Left kidney (tissue), 2 donors: Measurements from ENCODE around the gene CUL9. TPM values are rescaled to one million over a fixed set of nuclear protein-coding genes. Genes with fewer than 3 reads are reported as not detected.
A peak's percentile ranks its signal among the peaks of the same experiment; 100 is the strongest.

Source experiments
- DNase-seq: peaks from one replicate; pipeline ENCODE4 v3.0.0-alpha.2; 2013
- polyA plus RNA-seq: library from polyadenylated mRNA; unstranded; fragments of 120-200 nt; gene quantifications from one replicate; pipeline ENCODE4 v1.2.1, GENCODE V29; 2013; ENCODE audit not compliant: insufficient read length

CUL9 gene
- polyA plus RNA-seq, 1 donor: 44.3 TPM

DNA sequence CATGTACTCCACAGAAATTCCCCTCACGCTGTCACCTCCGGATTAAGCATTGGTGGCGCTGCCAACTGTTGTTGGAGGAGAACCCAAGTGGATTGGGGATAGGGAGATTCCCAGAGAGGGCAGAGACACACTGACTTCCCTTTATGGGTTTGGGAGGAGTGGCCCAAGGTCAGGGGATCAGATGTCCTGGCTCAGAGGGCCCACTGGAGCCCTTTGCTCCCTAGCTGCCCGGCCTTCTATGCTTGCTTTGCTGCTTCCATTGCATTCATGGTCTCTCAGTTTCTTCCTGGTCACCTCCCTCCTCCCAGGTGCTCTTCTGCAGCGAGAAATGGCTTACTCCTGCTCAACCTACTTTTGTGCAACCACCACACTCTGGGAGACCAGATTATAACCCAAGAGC is 14.3 kb downstream of the CUL9 start:
- DNase-seq: no peak

DNA sequence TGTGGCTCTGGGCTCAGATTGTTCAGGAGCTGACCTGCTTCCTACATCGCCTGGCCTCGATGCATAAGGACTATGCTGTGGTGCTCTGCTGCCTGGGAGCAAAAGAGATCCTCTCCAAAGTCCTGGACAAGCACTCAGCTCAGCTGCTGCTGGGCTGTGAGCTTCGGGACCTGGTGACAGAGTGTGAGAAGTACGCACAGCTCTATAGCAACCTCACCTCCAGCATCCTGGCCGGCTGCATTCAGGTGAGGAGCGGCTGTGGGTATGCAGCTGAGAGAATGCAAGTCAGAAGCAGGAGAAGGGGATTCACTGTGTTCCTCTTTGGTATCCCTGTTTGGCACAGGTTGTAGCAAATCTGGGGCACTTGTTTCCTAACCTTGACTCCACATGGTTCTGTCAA is 17.9 kb downstream of the CUL9 start:
- no peak for DNase-seq

DNA sequence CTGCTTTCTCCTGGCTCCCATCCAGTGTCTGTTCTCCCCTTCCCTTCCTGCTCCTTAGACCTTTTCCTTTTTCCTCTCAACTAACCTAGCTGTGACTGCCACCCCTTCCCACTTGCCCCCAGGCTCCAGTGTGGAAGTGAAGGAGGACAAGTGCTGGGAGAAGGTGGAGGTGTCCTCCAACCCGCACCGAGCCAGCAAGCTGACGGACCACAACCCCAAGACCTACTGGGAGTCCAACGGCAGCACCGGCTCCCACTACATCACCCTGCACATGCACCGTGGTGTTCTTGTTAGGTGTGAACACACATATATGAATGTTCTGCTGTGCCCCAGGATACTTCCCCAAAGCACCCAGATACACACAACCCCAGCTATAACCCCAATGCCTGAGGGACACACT is 18.5 kb downstream of the CUL9 start:
- DNase-seq: no peak

DNA sequence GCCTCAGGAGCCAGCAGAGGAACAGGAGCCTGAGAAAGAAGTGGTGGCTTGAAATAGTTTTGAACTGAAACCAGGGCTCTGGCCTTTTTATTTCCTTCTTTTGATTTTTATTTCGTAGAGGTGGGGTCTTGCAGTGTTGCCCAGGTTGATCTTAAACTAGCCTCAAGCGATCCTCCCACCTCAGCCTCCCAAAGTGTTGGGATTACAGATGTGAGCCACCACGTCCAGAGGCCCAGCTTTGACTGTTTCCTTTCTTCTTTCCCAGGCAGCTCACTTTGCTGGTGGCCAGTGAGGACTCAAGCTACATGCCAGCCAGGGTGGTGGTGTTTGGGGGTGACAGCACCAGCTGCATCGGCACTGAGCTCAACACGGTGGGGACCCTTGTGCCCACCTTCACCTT is 20.5 kb downstream of the CUL9 start:
- no peak for DNase-seq

DNA sequence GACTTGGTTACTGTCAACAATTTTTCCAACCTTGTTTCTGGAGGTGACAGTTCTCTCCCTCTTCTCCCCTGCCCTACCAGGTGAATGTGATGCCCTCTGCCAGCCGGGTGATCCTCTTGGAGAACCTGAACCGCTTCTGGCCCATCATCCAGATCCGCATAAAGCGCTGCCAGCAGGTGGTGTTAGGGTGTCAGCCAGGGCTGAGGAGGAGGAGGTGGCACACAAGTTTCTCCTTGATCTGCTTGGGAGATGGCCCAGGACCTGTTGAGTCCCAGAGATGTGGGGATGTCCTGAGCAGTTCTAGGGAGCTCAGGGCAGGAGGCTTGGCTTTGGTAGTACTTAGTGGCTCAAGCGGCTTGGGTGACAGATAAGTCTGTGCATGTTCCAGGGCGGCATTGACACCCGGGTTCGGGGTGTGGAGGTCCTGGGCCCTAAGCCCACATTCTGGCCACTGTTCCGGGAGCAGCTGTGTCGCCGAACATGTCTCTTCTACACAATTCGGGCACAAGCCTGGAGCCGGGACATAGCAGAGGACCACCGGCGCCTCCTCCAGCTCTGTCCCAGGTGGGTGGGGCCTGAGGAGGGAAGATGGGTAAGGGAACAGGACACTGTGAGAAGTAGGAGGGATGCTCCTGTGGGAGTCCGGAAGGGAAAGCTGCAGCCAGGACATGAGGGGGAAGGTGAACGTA is 21.2 kb downstream of the CUL9 start:
- DNase-seq: no peak

DNA sequence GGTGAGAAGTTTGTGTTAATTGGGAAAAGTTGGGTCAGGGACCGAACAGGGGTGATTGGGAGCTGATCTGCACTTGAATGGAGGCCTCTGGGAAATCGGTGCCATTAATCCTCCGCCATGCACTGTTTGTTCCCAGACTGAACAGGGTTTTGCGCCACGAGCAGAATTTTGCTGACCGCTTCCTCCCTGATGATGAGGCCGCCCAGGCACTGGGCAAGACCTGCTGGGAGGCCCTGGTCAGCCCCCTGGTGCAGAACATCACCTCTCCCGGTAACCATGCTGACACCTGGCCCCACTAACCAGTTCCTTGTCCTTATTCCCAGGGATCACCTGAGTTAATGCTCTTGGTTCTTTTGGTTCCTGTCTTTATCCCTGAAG is 21.7 kb downstream of the CUL9 start:
- no peak for DNase-seq

DNA sequence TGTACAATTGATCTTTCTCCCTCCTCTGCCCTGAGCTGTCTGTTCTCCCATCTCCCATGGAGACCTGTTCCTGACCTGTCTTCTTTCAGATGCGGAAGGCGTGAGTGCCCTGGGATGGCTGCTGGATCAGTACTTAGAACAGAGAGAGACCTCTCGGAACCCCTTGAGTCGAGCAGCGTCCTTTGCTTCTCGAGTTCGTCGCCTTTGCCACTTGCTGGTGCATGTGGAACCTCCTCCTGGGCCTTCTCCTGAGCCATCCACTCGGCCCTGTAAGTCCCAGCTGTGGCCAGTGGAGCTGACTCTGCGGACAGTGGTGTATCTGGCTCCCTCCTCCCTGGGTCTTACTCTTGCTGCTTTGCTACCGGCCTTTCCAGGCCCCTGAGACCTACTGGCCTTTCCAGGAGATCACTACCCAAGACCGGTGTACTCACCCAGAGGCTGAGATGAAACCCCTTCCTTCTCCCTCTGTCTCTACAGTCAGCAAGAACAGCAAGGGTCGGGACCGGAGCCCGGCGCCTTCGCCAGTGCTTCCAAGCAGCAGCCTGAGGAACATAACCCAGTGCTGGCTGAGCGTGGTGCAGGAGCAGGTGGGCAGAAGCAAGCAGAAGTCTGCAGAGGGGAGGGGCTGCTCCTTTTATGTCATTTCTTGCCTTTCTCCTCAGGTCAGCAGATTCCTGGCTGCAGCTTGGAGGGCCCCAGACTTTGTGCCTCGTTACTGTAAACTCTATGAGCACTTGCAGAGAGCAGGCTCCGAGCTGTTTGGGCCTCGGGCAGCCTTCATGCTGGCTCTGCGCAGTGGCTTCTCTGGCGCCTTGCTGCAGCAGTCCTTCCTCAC is 22.5 kb downstream of the CUL9 start:
- DNase-seq: no peak

DNA sequence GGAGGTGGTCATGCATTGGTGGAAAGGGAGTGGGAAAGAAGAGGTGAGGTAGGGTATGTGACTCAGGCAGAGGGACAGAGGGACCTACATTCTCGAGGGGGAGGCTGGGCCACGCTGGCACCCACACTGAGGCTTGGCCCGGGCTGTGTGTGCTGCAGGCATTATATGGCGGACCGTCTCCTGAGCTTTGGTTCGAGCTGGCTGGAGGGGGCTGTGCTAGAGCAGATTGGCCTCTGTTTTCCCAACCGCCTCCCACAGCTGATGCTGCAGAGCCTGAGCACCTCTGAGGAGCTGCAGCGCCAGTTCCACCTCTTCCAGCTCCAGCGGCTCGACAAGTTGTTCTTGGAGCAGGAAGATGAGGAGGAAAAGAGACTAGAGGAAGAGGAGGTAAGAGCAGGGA is 23.9 kb downstream of the CUL9 start:
- DNase-seq: no peak

DNA sequence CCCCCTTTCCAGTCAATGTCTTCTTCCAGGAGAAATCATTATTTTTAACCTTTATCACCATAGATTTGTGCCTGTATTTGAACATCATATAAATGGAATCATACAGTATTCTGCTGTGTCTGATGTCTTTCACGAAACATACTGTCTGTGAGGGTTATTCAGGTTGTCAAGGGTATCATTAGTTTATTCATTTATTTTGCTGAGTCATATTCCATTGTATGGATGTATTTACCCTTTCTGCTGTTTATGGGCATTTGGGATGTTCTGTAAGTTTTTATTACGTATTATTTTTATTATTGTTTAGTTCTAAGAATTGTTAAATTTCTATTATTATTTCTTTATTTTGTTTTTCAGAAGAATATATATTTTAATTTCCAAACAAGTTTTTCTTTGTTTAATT is 25.3 kb downstream of the CUL9 start:
- DNase-seq: no peak

DNA sequence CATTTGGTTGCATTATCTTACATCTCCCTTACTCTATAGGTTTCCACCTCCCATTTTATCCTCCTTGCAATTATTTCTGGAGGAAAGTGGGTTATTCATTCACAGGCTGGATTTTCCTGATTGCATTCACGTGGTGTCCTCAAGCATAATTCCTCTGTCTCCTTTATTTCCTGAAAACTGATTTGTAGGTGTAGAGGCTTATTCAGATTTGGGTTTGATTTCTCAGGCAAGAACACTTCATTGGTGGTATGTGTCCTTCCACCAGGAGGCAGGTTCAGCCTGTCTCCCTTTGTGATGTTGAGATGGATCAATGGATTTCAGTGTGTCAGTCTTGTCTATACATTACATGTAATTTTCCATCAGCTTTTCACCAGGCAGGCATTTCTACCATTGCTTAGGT is 30.0 kb downstream of the CUL9 start:
- DNase-seq: peak; percentile 11

DNA sequence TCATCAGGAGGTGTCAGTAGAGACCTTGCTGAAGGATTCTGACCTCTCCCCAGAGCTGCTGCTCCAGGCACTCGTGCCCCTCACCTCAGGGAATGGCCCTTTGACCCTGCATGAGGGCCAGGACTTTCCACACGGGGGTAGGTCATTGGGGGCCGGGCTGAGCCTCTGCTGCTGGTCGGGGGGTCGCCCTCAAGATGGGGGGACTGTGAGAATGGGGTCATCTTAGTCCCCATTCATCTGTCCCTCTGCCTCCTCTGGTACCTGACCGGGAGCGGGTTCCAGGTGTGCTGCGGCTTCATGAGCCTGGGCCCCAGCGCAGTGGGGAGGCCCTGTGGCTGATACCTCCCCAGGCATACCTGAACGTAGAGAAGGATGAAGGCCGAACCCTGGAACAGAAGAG is 31.4 kb downstream of the CUL9 start:
- DNase-seq: no peak

DNA sequence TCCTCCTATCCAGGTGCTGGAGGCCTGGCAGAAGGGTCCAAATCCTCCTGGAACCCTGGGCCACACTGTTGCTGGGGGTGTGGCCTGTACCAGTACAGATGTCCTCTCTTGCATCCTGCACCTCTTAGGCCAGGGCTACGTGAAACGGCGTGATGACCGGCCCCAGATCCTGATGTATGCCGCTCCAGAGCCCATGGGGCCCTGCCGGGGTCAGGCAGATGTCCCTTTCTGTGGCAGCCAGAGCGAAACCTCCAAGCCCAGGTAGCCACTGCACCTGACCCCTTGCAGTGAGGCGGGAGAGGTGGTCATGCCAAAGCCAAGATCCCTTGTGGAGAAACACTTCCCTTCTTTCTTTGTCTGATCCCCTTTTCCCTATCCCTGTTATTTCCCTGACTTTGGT is 33.1 kb downstream of the CUL9 start:
- DNase-seq: no peak

DNA sequence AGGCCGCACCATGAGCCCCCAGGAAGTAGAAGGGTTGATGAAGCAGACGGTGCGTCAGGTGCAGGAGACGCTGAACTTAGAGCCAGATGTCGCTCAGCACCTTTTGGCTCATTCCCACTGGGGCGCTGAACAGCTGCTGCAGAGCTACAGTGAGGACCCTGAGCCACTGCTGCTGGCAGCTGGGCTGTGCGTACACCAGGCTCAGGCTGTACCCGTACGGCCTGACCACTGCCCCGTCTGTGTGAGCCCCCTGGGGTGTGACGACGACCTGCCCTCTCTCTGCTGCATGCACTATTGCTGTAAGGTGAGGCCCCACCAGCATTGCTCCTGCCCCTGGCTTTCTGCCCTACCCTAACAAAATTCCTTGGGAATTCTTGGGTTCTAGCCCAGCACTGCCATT is 34.2 kb downstream of the CUL9 start:
- DNase-seq: no peak

DNA sequence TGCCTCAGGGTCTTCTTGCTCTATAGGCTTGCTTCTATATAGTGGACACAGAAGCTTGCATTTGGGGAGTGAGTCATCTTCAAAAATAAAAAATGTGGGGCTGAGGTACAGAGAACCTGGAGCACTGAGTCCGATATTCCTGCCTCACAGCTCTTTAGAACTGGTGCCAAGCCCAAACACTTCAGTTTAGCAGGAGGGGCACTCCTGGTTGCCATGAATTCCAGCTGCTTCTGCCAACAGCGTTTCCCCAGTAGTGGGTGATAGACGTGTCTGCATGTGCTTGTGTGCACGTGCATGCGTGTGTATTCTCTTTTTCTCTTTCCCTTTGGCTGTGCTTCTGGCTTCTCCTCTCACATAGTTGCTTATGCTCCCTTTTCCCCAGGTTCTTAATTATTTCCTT is 35.4 kb downstream of the CUL9 start:
- no peak for DNase-seq

DNA sequence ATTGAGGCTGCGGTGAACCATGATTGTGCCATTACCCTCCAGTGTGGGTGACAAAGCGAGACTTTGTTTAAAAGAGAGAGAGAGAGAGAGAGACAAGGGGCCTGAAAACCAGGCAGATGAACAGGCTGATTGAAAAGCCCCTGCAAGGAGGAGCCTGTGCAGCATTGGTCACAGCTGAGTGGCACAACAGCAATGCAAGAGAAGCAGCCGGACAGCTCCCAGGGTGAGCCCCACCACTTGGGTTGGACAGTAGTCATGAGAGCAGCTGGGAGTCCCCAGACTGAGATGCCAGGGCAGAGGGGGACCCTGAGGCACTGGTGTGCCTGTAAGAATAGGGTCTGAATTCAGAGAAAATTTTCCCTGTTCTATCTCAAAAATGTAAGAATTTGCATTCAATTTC is 37.1 kb downstream of the CUL9 start:
- DNase-seq: no peak

DNA sequence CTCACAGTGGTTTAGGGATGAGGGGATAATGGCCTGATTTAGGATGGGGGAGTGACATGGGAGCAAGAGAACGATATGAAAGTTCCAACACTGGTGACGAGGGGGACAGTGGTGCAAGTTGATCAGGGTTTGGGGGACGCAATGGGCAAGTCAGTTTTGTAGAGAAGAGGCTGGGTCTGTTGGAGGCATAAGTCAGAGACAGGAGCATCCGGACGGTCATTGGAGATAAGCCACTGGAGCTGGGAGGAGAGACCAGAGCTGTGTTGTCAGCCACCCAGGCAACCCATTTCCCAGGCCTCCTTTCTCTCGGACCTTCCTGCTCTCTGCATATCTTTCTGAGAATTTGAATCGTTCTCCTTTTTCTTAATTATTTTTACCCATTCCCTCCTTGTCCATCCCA is 37.8 kb downstream of the CUL9 start:
- no peak for DNase-seq

DNA sequence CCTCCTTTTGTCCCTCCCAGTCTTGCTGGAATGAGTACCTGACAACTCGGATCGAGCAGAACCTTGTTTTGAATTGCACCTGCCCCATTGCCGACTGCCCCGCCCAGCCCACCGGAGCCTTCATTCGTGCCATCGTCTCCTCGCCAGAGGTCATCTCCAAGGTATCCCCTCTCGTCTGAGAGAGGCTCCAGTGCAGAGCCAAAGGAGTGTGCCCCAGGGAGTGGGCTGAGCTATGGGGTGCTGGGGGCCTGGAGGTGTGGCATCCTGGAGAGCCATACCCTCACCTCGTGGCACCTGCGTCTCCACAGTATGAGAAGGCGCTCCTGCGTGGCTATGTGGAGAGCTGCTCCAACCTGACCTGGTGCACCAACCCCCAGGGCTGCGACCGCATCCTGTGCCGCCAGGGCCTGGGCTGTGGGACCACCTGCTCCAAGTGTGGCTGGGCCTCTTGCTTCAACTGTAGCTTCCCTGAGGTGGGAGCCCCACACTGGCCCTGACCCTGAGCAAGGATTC is 38.5 kb downstream of the CUL9 start:
- DNase-seq: no peak

DNA sequence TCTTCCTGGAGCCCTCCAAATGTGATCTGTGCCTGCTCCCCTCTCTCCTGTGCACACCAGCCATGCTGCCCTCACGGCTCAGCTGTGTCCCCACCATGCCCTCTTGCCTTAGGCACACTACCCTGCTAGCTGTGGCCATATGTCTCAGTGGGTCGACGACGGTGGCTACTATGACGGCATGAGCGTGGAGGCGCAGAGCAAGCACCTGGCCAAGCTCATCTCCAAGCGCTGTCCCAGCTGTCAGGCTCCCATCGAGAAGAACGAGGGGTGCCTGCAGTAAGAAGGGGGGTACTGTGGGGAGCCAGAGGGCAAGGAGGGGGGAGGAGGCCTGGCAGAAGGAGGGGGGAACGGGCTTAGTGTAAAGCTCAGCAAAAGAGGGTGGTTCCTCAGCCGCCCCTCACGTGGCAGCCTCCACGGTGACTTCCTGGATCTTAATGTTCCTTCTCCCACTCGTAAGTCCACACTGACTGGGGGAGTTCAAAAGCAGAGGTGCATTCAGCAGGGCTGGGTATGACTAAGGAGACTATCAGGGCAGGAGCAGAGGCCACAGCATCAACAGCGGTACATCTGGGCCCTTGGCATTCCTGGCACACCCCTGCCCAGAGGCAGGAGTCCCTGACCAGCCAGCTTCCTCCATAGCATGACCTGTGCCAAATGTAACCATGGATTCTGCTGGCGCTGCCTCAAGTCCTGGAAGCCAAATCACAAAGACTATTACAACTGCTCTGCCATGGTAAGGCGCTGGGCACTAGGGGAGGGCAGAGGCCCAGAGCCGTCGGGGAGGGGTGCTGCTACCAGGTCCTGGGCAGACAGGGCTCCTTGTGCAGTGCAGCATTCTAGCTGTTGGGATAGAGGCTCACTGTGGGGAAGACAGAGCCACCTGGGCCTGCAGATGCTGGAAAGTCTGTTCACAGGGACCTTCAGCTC is 39.3 kb downstream of the CUL9 start:
- DNase-seq: no peak

DNA sequence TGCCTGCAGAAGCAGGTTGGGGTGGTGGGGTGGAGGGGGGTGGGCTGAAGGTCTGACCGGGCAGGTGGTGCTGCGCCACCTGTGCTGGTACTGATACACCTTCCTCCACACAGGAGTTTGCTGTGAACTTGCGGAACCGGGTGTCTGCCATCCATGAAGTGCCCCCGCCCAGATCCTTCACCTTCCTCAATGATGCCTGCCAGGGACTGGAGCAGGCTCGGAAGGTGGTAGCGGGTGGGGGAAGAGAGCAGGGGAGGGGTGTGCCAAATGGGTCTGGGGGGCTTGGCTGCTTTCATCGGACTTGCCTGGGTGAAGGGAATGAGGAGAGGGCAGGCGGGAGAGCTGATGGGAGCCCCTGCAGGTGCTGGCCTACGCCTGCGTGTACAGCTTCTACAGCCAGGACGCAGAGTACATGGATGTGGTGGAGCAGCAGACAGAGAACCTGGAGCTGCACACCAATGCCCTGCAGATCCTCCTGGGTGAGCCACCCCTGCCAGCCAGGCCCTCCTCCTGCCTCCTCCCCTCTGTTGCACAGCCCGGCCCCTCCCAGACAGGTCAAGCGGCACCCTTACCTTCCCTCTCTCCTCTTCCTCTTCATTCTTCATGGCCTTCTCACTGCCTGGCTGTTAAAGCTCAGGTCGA is 40.5 kb downstream of the CUL9 start:
- no peak for DNase-seq

DNA sequence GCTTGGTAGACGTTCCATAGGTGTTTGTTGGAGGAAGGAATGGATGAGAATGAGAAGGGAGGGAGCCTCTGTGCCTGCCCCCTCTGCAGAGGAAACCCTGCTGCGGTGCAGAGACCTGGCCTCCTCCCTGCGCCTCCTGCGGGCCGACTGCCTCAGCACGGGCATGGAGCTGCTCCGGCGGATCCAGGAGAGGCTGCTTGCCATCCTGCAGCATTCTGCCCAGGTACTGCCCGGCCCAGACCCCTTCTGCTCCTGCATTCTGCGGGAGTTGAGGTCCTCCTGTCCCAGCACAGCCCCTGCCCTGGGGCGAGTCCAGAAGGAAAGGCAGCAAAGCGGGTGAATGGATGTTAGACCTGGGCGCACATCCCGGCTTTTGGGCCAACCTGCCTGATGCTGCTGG is 41.2 kb downstream of the CUL9 start:
- DNase-seq: no peak

DNA sequence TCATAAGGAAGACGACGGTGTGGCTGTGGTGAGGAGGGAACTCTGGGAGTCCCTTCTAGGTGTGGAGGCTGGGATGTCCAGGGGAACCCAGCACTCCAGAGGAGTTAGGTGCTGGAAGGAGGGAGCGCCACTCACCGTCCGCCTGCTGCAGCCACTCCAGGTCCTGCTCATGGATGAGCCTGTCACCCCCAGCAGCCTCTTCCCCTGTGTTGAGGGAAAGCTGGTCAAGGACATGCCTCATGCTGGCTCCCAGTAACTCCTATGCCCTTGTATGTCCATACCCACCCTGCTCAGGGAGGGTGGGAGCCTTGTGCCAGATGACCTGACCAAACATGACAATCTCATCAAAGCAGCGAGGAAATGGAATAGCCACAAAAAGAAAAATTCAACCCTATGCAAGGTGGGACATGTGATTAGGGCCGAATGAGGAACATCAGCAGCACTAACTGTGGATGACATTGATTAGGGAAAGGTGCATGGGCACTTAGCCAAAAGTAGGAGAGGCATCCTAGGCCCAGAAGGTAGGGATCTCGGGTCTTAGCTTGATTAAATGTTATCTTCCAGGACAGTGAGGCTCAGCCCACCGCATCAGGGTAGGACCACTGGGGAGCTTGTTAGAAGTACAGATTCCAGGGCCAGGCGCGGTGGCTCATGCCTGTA is 44.3 kb downstream of the CUL9 start:
- no peak for DNase-seq
